ENCODE measurements around the gene CDH19.
A peak's percentile ranks its signal among the peaks of the same experiment; 100 is the strongest.

DNA sequence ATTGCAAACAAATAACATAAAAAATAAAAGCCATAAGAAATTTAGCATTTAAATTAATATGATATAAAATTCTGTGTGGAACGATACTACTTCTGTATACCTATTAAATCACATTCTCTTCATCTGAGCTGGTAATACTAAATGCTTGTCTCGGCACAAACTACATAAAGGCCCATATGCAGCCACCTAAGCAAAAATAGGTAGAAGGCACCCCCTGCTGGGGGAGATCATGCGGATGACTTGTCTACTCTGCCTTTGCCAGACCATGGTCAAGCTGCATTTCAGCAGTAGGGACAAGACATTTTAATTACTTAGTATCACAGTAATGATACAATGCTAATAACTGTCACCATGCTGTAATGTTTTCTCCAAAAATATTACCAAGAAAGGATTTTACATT lies 108.0 kb downstream of the CDH19 start:
- TF ChIP-seq, protein P1, sequence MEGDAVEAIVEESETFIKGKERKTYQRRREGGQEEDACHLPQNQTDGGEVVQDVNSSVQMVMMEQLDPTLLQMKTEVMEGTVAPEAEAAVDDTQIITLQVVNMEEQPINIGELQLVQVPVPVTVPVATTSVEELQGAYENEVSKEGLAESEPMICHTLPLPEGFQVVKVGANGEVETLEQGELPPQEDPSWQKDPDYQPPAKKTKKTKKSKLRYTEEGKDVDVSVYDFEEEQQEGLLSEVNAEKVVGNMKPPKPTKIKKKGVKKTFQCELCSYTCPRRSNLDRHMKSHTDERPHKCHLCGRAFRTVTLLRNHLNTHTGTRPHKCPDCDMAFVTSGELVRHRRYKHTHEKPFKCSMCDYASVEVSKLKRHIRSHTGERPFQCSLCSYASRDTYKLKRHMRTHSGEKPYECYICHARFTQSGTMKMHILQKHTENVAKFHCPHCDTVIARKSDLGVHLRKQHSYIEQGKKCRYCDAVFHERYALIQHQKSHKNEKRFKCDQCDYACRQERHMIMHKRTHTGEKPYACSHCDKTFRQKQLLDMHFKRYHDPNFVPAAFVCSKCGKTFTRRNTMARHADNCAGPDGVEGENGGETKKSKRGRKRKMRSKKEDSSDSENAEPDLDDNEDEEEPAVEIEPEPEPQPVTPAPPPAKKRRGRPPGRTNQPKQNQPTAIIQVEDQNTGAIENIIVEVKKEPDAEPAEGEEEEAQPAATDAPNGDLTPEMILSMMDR (IDR thresholded peaks at IDR 0.05; ENCODE audit: low read depth, low read length), result peak; percentile 26
- no peak for TF ChIP-seq POLR2A (IDR thresholded peaks at IDR 0.05; ENCODE audit: extremely low read depth, insufficient read length)

All from NB4 (cell line).